ENCODE measurements around the gene TEK.

Gene TEK

GRCh38 chr9:27179245-27179865 lies 70.3 kb downstream of the TEK start:
- TF ChIP-seq TAF1 (IDR thresholded peaks at IDR 0.05; ENCODE audit: borderline replicate concordance, insufficient read depth, low read length) (no peak), SIN3A (IDR thresholded peaks at IDR 0.05; ENCODE audit: borderline replicate concordance, insufficient read depth, low read length) (no peak), FOXP2 (optimal IDR thresholded peaks at IDR 0.05; ENCODE audit: borderline replicate concordance, extremely low read depth, extremely low read length, insufficient read depth) (no peak), POLR2AphosphoS5 (IDR thresholded peaks at IDR 0.05; ENCODE audit: low read depth, low read length) (no peak)
- TF ChIP-seq, protein P1, sequence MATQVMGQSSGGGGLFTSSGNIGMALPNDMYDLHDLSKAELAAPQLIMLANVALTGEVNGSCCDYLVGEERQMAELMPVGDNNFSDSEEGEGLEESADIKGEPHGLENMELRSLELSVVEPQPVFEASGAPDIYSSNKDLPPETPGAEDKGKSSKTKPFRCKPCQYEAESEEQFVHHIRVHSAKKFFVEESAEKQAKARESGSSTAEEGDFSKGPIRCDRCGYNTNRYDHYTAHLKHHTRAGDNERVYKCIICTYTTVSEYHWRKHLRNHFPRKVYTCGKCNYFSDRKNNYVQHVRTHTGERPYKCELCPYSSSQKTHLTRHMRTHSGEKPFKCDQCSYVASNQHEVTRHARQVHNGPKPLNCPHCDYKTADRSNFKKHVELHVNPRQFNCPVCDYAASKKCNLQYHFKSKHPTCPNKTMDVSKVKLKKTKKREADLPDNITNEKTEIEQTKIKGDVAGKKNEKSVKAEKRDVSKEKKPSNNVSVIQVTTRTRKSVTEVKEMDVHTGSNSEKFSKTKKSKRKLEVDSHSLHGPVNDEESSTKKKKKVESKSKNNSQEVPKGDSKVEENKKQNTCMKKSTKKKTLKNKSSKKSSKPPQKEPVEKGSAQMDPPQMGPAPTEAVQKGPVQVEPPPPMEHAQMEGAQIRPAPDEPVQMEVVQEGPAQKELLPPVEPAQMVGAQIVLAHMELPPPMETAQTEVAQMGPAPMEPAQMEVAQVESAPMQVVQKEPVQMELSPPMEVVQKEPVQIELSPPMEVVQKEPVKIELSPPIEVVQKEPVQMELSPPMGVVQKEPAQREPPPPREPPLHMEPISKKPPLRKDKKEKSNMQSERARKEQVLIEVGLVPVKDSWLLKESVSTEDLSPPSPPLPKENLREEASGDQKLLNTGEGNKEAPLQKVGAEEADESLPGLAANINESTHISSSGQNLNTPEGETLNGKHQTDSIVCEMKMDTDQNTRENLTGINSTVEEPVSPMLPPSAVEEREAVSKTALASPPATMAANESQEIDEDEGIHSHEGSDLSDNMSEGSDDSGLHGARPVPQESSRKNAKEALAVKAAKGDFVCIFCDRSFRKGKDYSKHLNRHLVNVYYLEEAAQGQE (IDR thresholded peaks at IDR 0.05; ENCODE audit: insufficient read depth in 1 of 2, low read depth in 2 of 2, low read length in 2 of 2) = no peak

DNA sequence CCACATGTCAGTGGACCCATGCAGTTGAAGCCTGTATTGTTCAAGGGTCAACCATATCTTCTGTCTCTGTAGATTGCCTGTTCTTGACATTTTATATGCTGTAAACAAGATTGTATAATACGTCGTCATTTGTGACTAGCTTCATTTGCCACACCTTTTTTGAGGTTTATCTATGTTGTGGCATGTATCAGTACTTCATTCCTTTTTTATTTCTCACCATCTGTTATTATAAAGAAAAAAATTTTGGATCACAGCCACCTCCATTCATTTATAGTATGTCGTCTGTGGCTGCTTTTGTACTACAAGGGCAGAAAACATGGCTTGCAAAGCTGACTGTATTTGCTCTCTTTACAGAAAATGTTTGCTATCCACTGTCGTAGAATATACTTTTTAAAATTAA lies 72.4 kb downstream of the TEK start:
- TF ChIP-seq TAF1 (IDR thresholded peaks at IDR 0.05; ENCODE audit: borderline replicate concordance, insufficient read depth, low read length) (no peak), POLR2AphosphoS5 (IDR thresholded peaks at IDR 0.05; ENCODE audit: low read depth, low read length) (no peak), FOXP2 (optimal IDR thresholded peaks at IDR 0.05; ENCODE audit: borderline replicate concordance, extremely low read depth, extremely low read length, insufficient read depth) (no peak), SIN3A (IDR thresholded peaks at IDR 0.05; ENCODE audit: borderline replicate concordance, insufficient read depth, low read length) (no peak)
- TF ChIP-seq, protein P1 (IDR thresholded peaks at IDR 0.05; ENCODE audit: insufficient read depth in 1 of 2, low read depth in 2 of 2, low read length in 2 of 2) = no peak

- TF ChIP-seq, protein P1 (IDR thresholded peaks at IDR 0.05; ENCODE audit: insufficient read depth in 1 of 2, low read depth in 2 of 2, low read length in 2 of 2) = no peak
- no peak for TF ChIP-seq POLR2AphosphoS5 (IDR thresholded peaks at IDR 0.05; ENCODE audit: low read depth, low read length)
- TF ChIP-seq SIN3A (IDR thresholded peaks at IDR 0.05; ENCODE audit: borderline replicate concordance, insufficient read depth, low read length) = no peak
- TF ChIP-seq TAF1 (IDR thresholded peaks at IDR 0.05; ENCODE audit: borderline replicate concordance, insufficient read depth, low read length) = no peak
- TF ChIP-seq FOXP2 (optimal IDR thresholded peaks at IDR 0.05; ENCODE audit: borderline replicate concordance, extremely low read depth, extremely low read length, insufficient read depth) = no peak
Observed at GRCh38 chr9:27182421-27182820, 73.4 kb downstream of the TEK start.

DNA sequence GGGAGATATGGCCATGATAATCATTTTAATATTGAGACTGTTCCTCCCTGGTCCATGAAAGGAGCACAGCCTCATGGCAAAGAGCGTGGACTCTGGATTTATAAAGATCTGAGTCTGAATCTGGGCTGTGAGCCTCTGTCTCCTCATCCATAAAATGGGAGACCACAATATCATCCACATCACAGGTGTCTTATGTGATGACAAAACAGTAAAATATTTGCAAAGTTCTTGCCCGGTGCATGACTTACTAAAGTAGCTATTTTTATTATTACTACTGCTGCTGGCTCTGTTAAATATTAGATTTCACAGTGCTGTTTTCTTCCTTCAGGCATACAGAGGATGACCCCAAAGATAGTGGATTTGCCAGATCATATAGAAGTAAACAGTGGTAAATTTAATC lies 74.1 kb downstream of the TEK start:
- no peak for TF ChIP-seq SIN3A (IDR thresholded peaks at IDR 0.05; ENCODE audit: borderline replicate concordance, insufficient read depth, low read length)

DNA sequence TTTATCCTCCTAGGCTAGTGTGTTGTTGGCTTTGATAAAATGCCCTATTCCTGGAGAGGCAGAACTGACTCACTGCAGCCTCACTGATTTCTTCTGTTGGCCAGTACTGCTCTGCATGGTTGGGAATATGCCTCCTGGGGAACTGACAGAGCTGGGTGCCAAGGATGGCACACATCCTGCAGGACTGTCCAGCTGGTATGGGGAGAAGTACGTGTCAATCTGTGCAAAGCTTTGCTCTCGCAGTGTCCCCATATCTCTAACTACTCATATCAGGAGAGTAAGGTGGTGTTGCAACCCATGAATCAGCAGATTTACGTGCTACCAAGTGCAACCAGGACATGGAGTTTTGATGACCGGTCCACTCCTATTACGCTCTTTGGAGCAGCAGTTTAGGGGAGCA lies 74.7 kb downstream of the TEK start:
- TF ChIP-seq TAF1 (IDR thresholded peaks at IDR 0.05; ENCODE audit: borderline replicate concordance, insufficient read depth, low read length) (no peak), FOXP2 (optimal IDR thresholded peaks at IDR 0.05; ENCODE audit: borderline replicate concordance, extremely low read depth, extremely low read length, insufficient read depth) (no peak)
- TF ChIP-seq, protein P1 (IDR thresholded peaks at IDR 0.05; ENCODE audit: insufficient read depth in 1 of 2, low read depth in 2 of 2, low read length in 2 of 2) = no peak
